GM12878 (cell line): Measurements from ENCODE around the gene FBXL12. TPM values are rescaled to one million over a fixed set of nuclear protein-coding genes. Genes with fewer than 3 reads are reported as not detected.

ENCODE experiments used
- ATAC-seq: fragments of 200-7000 bp; cut with Tn5 transposase; 3 replicates; pipeline ENCODE4 v1.9.1; 2020; ENCODE audit warnings: mild to moderate bottlenecking, moderate library complexity
- BruUV-seq: library from RNA; stranded (reverse); fragments of 400-500 nt; replicated peaks from 2 replicates; lab custom pipeline; 2021; lab: Mats Ljungman, UMichigan
- CTCF ChIA-PET: fragments of 300-600 bp; sonication (Branson Sonifier 250); formaldehyde crosslinking; extraction: SDS; loops from one replicate; lab custom pipeline; 2021; ENCODE audit warnings: inconsistent platforms; lab: Yijun Ruan, JAX
- POLR2A ChIA-PET: fragments of 350-600 bp; formaldehyde crosslinking; extraction: SDS; loops from one replicate; lab custom pipeline; 2021; ENCODE audit warnings: inconsistent platforms; lab: Charles Lee
- RAD21 ChIA-PET: fragments of 300-600 bp; sonication (Branson Sonifier 250); formaldehyde crosslinking; loops from one replicate; lab custom pipeline; 2023; ENCODE audit warnings: antibody characterized with exemption; ENCODE audit not compliant: unreplicated experiment; lab: Charles Lee
- SMC1A ChIA-PET: fragments of 300-600 bp; sonication (Branson Sonifier 250); formaldehyde crosslinking; loops from one replicate; lab custom pipeline; 2023; ENCODE audit not compliant: unreplicated experiment, uncharacterized antibody; lab: Charles Lee
- DNase-seq: peaks from one replicate; pipeline ENCODE4 v3.0.0-alpha.2; 2011; ENCODE audit warnings: low read depth, low spot score
- FAIRE-seq: peaks from 3 replicates; lab custom pipeline; 2011; peaks lifted over from hg19 to GRCh38; lab: Jason Lieb, UNC
- H2AFZ ChIP-seq: 2 replicates; pipeline ENCODE4 v1.6.0; 2011; ENCODE audit warnings: low read depth, low read length, control low read depth; ENCODE audit not compliant: control insufficient read depth
- H3K27ac ChIP-seq: 2 replicates; pipeline ENCODE4 v1.5.1; 2011; ENCODE audit warnings: control low read depth; ENCODE audit not compliant: control insufficient read depth, insufficient read depth
- H3K27me3 ChIP-seq, 2 experiments: replicated peaks in 1 of 2; 2 replicates each; pipeline versions ENCODE4 v1.6.0 to v1.6.1; 2011; ENCODE audit warnings: low read length in 1 of 2; ENCODE audit not compliant: control insufficient read depth in 2 of 2, insufficient read depth in 2 of 2
- H3K36me3 ChIP-seq, 2 experiments: 2 replicates each; pipeline ENCODE4 v1.5.1; 2011; ENCODE audit warnings: low read length in 1 of 2; ENCODE audit not compliant: control insufficient read depth in 2 of 2, insufficient read depth in 2 of 2
- H3K4me1 ChIP-seq: 2 replicates; pipeline ENCODE4 v1.6.1; 2011; ENCODE audit warnings: mild to moderate bottlenecking, low read length, moderate library complexity, mixed read lengths; ENCODE audit not compliant: control insufficient read depth, insufficient read depth
- H3K4me2 ChIP-seq: 2 replicates; pipeline ENCODE4 v1.6.0; 2011; ENCODE audit warnings: control low read depth; ENCODE audit not compliant: control insufficient read depth, insufficient read depth
- H3K4me3 ChIP-seq: fragments of 200-600 bp; sonication (generic); 2 replicates; pipeline ENCODE4 v1.5.1; 2016
- H3K79me2 ChIP-seq: 2 replicates; pipeline ENCODE4 v1.6.0; 2011; ENCODE audit warnings: low read length; ENCODE audit not compliant: control insufficient read depth, insufficient read depth
- H3K9ac ChIP-seq: 2 replicates; pipeline ENCODE4 v1.8.0; 2011; ENCODE audit warnings: low read length, control low read depth, mixed read lengths; ENCODE audit not compliant: control insufficient read depth, insufficient read depth
- H3K9me3 ChIP-seq: replicated peaks from 3 replicates; pipeline ENCODE4 v1.5.1; 2011; ENCODE audit warnings: mild to moderate bottlenecking, low read length; ENCODE audit not compliant: control insufficient read depth, insufficient read depth
- H4K20me1 ChIP-seq: 2 replicates; pipeline ENCODE4 v1.6.0; 2011; ENCODE audit not compliant: control insufficient read depth, insufficient read depth
- EP300 ChIP-seq, 2 experiments: fragments of 150-350 bp in 1 of 2; IDR thresholded peaks; 2 replicates each; pipeline ENCODE4 v1.6.1; 2011 to 2012; ENCODE audit warnings: low read depth in 2 of 2, low read length in 2 of 2, borderline replicate concordance in 1 of 2, improper control_type of control experiment in 1 of 2, inconsistent platforms in 1 of 2; ENCODE audit not compliant: control insufficient read depth in 1 of 2
- GATAD2B ChIP-seq: fragments of 450-650 bp; conservative IDR thresholded peaks from 2 replicates; pipeline ENCODE4 v1.6.1; 2017; ENCODE audit warnings: low read depth, mild to moderate bottlenecking, moderate library complexity
- NR2C1 ChIP-seq: fragments of 450-650 bp; IDR thresholded peaks from 2 replicates; pipeline ENCODE4 v1.6.1; 2017; ENCODE audit warnings: antibody characterized with exemption, mild to moderate bottlenecking, moderate library complexity
- POLR2A ChIP-seq: IDR thresholded peaks from 2 replicates; pipeline ENCODE4 v1.6.1; 2011; ENCODE audit warnings: low read depth, mild to moderate bottlenecking, low read length
- RUNX3 ChIP-seq: IDR thresholded peaks from 2 replicates; pipeline ENCODE4 v1.6.1; 2012; ENCODE audit warnings: low read length, inconsistent platforms
- SP1 ChIP-seq: IDR thresholded peaks from one replicate; pipeline ENCODE4 v1.6.1; 2011; ENCODE audit warnings: low read depth, low read length
- SPI1 ChIP-seq: IDR thresholded peaks from 2 replicates; pipeline ENCODE4 v1.6.1; 2011; ENCODE audit warnings: low read depth, mild to moderate bottlenecking, low read length, moderate library complexity, borderline replicate concordance; ENCODE audit not compliant: insufficient read depth
- SREBF1 ChIP-seq: IDR thresholded peaks from 2 replicates; pipeline ENCODE4 v1.6.1; 2012; ENCODE audit warnings: mild to moderate bottlenecking, low read length
- WGBS: methylation state at CpG from one replicate; pipeline ENCODE4 v1.1.6; 2016; ENCODE audit warnings: low lambda C conversion rate; ENCODE audit not compliant: insufficient replicate concordance, insufficient coverage; ENCODE audit errors: missing lambda C conversion rate; 5-methylcytosine and 5-hydroxymethylcytosine counted together
- in situ Hi-C: fragments of 300-500 bp; cut with MboI; formaldehyde crosslinking; loops from 9 replicates; pipeline ENCODE4 v1.14.3; 2018; ENCODE audit warnings: mixed read lengths
- intact Hi-C: fragments of 100-400 bp; cut with micrococcal nuclease; formaldehyde crosslinking; loops from one replicate; pipeline ENCODE4 v1.14.2; 2022; ENCODE audit not compliant: unreplicated experiment
- polyA plus RNA-seq, 11 experiments: library from polyadenylated mRNA; depleted of rRNA in 4 of 11; unstranded in 6 of 11; stranded (reverse) in 5 of 11; fragments of >200 nt; fragmentation: Nextera tagmentation in 4 of 11; fragmentation: Illumina TruSeq in 1 of 11; extraction: Ambion mirVana in 4 of 11; extraction: Trizol in 1 of 11; gene quantifications; 1 replicate in 1 of 11; 2 replicates in 10 of 11; pipeline versions ENCODE4 v1.2.1 to v1.2.3, GENCODE V29; 2011 to 2016; ENCODE audit warnings: inconsistent platforms in 2 of 11, missing spikeins in 2 of 11, low read depth in 1 of 11
- total RNA-seq, 4 experiments: library from RNA; depleted of rRNA in 3 of 4; stranded (reverse); fragments of >200 nt in 3 of 4; fragmentation: Illumina TruSeq in 1 of 4; extraction: Trizol in 1 of 4; gene quantifications; 2 replicates each; pipeline versions ENCODE4 v1.2.1 to v1.2.3, GENCODE V29; 2013 to 2021
- TF ChIP-seq, protein P1 (sequence below): fragments of 450-650 bp; IDR thresholded peaks from 2 replicates; pipeline ENCODE4 v1.6.1; 2016; ENCODE audit warnings: mild to moderate bottlenecking
- TF ChIP-seq, protein P2 (sequence below): fragments of 450-650 bp; IDR thresholded peaks from 2 replicates; pipeline ENCODE4 v1.6.1; 2017; ENCODE audit warnings: mild to moderate bottlenecking, moderate library complexity

The FBXL12 gene
- total and polyA plus RNA-seq, 10 of the 15 experiments (the other 5 are each of a cell fraction or from before 2014, with no cell fraction given): 1.4 to 40.0 (median 23.2) TPM

DNA sequence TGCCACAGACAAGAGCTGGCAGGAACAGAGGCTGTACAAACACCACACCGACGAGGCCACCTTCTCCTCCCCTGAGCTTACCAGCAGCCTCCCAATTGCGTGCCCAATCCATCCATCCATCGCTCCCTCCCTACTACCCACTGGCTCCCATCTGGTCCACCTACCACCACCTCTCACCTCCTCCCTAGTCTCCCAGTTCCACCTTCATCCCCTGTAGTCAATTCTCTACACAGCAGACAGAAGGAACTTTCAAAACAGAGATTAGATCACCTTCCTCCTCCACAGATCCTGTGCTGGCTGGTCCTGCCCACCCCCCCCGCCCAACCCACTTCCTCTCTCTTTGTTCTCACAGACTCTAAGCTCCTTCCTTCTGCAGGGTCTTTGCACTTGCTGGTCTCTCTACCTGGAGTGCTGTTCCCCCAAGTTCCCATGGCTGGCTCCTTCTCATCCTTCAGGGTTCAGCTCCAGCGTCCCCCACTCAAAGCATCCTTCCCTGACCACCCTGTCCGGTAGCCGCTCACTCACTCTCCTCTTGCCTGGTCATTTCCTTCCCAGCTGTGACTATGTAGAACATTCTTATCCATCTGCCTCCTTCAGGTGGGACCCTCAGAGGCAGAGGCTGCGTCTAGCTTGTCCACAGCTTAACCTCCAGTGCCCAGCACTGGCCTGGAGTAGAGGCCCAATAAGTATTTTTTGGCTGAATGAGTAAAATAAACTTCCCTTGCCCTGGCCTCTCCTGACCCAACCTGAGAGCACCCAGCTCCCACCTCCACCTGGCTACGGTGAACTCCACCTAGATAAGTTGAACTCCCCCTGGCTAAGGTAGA is 39.3 kb upstream of the FBXL12 start:
- peaks cover 16% of the 10 kb centered on the region for H3K4me1 ChIP-seq
- POLR2A ChIA-PET: interaction anchor here (1.3 kb wide), 1 partner anchor 31 kb away, joined by 3 read pairs; the partner anchor contains the start of gene UBL5
- no peak overlapping the region; the same call in 1 of the 2 replicates for H3K4me2 ChIP-seq
- no peaks in the 10 kb centered on the region for H3K79me2 ChIP-seq
- H3K27ac ChIP-seq: no peak overlapping the region
- no peaks in the 10 kb centered on the region for H3K36me3 ChIP-seq
- H3K27me3 ChIP-seq: no peaks in the 10 kb centered on the region
- intact Hi-C loops (no loop called here), in situ Hi-C loops (no loop called here)
- WGBS: 56% methylated on average over 9 of the region's 10 CpGs
- SMC1A ChIA-PET: no interaction called here
- no peak for ATAC-seq
- BruUV-seq: no TSS peak
- H2AFZ ChIP-seq: no peak overlapping the region
- no peak for FAIRE-seq
- TF ChIP-seq SP1 (no peak), SPI1 (peak; percentile 43; the same call in 1 of the 2 replicates)
- RAD21 ChIA-PET: interaction anchor here (0.6 kb wide), 1 partner anchor 307 kb away, joined by 3 read pairs; no protein-coding TSS in a partner anchor
- no peaks in the 10 kb centered on the region for H4K20me1 ChIP-seq
- no peak overlapping the region for H3K4me3 ChIP-seq
- DNase-seq: no peak
- H3K9me3 ChIP-seq: no peaks in the 10 kb centered on the region
- CTCF ChIA-PET: no interaction called here
- H3K9ac ChIP-seq: no peak overlapping the region

DNA sequence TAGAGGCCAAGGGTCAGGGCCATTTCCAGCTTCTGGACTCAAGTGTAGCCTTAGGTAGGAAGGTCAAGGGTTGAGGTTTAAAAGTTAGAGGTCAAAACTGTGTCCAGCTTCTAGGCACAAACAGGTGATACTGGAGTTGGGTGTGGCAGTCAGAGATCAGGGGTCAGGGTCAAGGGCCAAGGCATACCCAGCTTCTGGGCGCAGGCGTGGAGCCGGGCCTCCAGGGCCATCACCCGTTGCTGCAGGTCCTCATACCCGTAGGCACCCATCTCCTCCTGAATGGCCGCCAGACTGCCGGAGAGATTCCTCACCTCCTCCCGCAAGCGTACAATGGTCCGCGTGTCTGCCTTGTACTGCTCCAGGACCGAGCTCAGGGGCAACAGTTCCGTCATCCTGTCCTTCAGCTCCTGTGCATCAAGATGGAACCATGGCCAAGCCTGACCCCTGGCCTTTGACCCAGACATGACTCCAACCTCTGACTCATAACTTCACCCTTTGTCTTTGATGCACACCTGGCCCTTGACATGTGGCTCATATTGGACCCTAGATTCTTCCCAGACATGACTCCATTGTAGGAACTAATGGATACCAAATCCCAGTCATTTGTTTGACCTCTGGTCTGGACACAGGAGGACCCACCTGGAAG is 38.3 kb upstream of the FBXL12 start:
- ChIA-PET RAD21 (no interaction called here), CTCF (interaction anchor here (0.8 kb wide), 1 partner anchor 10 kb away, joined by 3 read pairs; no protein-coding TSS in a partner anchor)
- 97% methylated on average over 13 of the region's 13 CpGs for WGBS
- TF ChIP-seq, protein P1, sequence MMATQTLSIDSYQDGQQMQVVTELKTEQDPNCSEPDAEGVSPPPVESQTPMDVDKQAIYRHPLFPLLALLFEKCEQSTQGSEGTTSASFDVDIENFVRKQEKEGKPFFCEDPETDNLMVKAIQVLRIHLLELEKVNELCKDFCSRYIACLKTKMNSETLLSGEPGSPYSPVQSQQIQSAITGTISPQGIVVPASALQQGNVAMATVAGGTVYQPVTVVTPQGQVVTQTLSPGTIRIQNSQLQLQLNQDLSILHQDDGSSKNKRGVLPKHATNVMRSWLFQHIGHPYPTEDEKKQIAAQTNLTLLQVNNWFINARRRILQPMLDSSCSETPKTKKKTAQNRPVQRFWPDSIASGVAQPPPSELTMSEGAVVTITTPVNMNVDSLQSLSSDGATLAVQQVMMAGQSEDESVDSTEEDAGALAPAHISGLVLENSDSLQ: no peak
- TF ChIP-seq EP300 (IDR thresholded peaks at IDR 0.05; ENCODE audit: borderline replicate concordance in 1 of 2, control insufficient read depth in 1 of 2, low read depth in 2 of 2, low read length in 2 of 2): no peak
- TF ChIP-seq GATAD2B: no peak
- no peak for TF ChIP-seq POLR2A
- TF ChIP-seq, protein P2, sequence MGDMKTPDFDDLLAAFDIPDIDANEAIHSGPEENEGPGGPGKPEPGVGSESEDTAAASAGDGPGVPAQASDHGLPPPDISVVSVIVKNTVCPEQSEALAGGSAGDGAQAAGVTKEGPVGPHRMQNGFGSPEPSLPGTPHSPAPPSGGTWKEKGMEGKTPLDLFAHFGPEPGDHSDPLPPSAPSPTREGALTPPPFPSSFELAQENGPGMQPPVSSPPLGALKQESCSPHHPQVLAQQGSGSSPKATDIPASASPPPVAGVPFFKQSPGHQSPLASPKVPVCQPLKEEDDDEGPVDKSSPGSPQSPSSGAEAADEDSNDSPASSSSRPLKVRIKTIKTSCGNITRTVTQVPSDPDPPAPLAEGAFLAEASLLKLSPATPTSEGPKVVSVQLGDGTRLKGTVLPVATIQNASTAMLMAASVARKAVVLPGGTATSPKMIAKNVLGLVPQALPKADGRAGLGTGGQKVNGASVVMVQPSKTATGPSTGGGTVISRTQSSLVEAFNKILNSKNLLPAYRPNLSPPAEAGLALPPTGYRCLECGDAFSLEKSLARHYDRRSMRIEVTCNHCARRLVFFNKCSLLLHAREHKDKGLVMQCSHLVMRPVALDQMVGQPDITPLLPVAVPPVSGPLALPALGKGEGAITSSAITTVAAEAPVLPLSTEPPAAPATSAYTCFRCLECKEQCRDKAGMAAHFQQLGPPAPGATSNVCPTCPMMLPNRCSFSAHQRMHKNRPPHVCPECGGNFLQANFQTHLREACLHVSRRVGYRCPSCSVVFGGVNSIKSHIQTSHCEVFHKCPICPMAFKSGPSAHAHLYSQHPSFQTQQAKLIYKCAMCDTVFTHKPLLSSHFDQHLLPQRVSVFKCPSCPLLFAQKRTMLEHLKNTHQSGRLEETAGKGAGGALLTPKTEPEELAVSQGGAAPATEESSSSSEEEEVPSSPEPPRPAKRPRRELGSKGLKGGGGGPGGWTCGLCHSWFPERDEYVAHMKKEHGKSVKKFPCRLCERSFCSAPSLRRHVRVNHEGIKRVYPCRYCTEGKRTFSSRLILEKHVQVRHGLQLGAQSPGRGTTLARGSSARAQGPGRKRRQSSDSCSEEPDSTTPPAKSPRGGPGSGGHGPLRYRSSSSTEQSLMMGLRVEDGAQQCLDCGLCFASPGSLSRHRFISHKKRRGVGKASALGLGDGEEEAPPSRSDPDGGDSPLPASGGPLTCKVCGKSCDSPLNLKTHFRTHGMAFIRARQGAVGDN: no peak
- TF ChIP-seq RUNX3: no peak
- TF ChIP-seq NR2C1: 0 out of 2 replicates have a peak, but pooled peaks have one; percentile 9
- no peak for TF ChIP-seq SREBF1
- TF ChIP-seq, all 136 proteins: peak for 1
- peaks cover 16% of the 10 kb centered on the region for H3K4me1 ChIP-seq
- FAIRE-seq: no peak
- H3K27ac ChIP-seq: no peak overlapping the region
- no peak for ATAC-seq
- no peak overlapping the region for H3K9ac ChIP-seq
- H3K36me3 ChIP-seq: no peaks in the 10 kb centered on the region
- H3K4me2 ChIP-seq: no peak overlapping the region; the same call in 1 of the 2 replicates
- H3K27me3 ChIP-seq: no peaks in the 10 kb centered on the region
- ChIA-PET SMC1A (no interaction called here), POLR2A (interaction anchor here (1.3 kb wide), 1 partner anchor 30 kb away, joined by 3 read pairs; the partner anchor contains the start of gene UBL5)
- DNase-seq: no peak
- H3K79me2 ChIP-seq: no peaks in the 10 kb centered on the region
- in situ Hi-C loops: no loop called here
- H3K4me3 ChIP-seq: no peak overlapping the region
- H2AFZ ChIP-seq: no peak overlapping the region
- intact Hi-C loops: no loop called here
- BruUV-seq: no TSS peak
- H3K9me3 ChIP-seq: no peaks in the 10 kb centered on the region
- H4K20me1 ChIP-seq: no peaks in the 10 kb centered on the region
